ENCODE results near the gene CLEC7A.

The CLEC7A gene

GRCh38 chr12:10153271-10154144, 23.5 kb upstream of the CLEC7A start:
- H3K4me3 ChIP-seq (ENCODE audit: low read depth in 1 of 2, low read length in 2 of 2) = peak overlapping the region in 1 of 2 experiments; percentile 15; a peak in 2 of 4 replicates
- peaks cover 8% of the 10 kb centered on the region for H3K4me1 ChIP-seq (ENCODE audit: insufficient read depth, low read length)
- no peaks in the 10 kb centered on the region for H3K36me3 ChIP-seq (ENCODE audit: insufficient read depth, low read length)
- peak overlapping the region; percentile 50 for H3K4me2 ChIP-seq (ENCODE audit: insufficient read depth, low read length)
- H3K27ac ChIP-seq (ENCODE audit: low read length) = no peak overlapping the region
- peaks cover 11% of the 10 kb centered on the region for H3K27me3 ChIP-seq (ENCODE audit: insufficient read depth, low read length, poor library complexity)
- H3K79me2 ChIP-seq (ENCODE audit: insufficient read depth, low read length) = no peaks in the 10 kb centered on the region
- no peaks in the 10 kb centered on the region for H3K9me3 ChIP-seq (ENCODE audit: insufficient read depth, low read length, severe bottlenecking)
- ATAC-seq (ENCODE audit: insufficient read depth, low read depth) (peak; percentile 54; the same call in 1 of the 3 replicates), DNase-seq (peak; percentile 45)
- no peaks in the 10 kb centered on the region; the same call in 1 of the 2 replicates for H4K20me1 ChIP-seq (ENCODE audit: insufficient read depth, low read length)
- no peak overlapping the region for H3K9ac ChIP-seq (ENCODE audit: low read depth, low read length)
- TF ChIP-seq EZH2 (IDR thresholded peaks at IDR 0.05; ENCODE audit: borderline replicate concordance, low read depth, low read length, severe bottlenecking) (no peak), CTCF (IDR thresholded peaks at IDR 0.05; ENCODE audit: borderline replicate concordance, extremely low read depth, low read length, poor library complexity, severe bottlenecking) (peak; percentile 83)
- peak overlapping the region; percentile 12 for H2AFZ ChIP-seq (ENCODE audit: low read depth, low read length)

DNA sequence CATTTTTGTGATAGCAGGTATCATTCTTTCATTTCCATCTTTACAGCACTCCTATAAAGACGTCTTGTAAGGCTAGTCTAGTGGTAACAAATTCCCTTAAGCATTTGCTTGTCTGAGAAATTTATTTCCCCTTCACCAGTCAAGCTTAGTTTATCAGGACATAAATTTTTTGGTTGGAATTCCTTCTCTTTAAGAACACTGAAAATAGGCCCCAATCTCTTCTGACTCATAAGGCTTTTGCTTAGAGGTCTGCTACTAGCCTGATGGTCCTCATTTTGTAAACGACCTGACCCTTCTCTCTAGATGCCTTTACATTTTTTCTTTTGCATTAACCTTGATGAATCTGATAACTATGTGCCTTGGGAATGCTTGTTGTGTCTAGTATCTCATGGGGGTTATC, 21.6 kb upstream of the CLEC7A start:
- no peak overlapping the region for H3K4me3 ChIP-seq (ENCODE audit: low read depth in 1 of 2, low read length in 2 of 2)
- no peak overlapping the region for H3K9ac ChIP-seq (ENCODE audit: low read depth, low read length)
- no peak overlapping the region for H3K27ac ChIP-seq (ENCODE audit: low read length)
- TF ChIP-seq EZH2 (IDR thresholded peaks at IDR 0.05; ENCODE audit: borderline replicate concordance, low read depth, low read length, severe bottlenecking) = no peak
- no peak for TF ChIP-seq CTCF (IDR thresholded peaks at IDR 0.05; ENCODE audit: borderline replicate concordance, extremely low read depth, low read length, poor library complexity, severe bottlenecking)
- no peak overlapping the region for H3K4me2 ChIP-seq (ENCODE audit: insufficient read depth, low read length)
- no peak for DNase-seq
- peaks cover 8% of the 10 kb centered on the region for H3K4me1 ChIP-seq (ENCODE audit: insufficient read depth, low read length)
- peaks cover 8% of the 10 kb centered on the region for H3K27me3 ChIP-seq (ENCODE audit: insufficient read depth, low read length, poor library complexity)
- H4K20me1 ChIP-seq (ENCODE audit: insufficient read depth, low read length) = no peaks in the 10 kb centered on the region; the same call in 1 of the 2 replicates
- no peaks in the 10 kb centered on the region for H3K9me3 ChIP-seq (ENCODE audit: insufficient read depth, low read length, severe bottlenecking)
- no peak overlapping the region for H2AFZ ChIP-seq (ENCODE audit: low read depth, low read length)
- no peak for ATAC-seq (ENCODE audit: insufficient read depth, low read depth)
- H3K36me3 ChIP-seq (ENCODE audit: insufficient read depth, low read length) = no peaks in the 10 kb centered on the region
- H3K79me2 ChIP-seq (ENCODE audit: insufficient read depth, low read length) = no peaks in the 10 kb centered on the region

- no peak overlapping the region for H3K4me2 ChIP-seq (ENCODE audit: insufficient read depth, low read length)
- no peaks in the 10 kb centered on the region for H3K4me1 ChIP-seq (ENCODE audit: insufficient read depth, low read length)
- no peak for ATAC-seq (ENCODE audit: insufficient read depth, low read depth)
These were observed 17.9 kb upstream of the CLEC7A start for GRCh38 chr12:10147714-10148403.

More at GRCh38 chr12:10147714-10148403, 17.9 kb upstream of the CLEC7A start:
- H3K9ac ChIP-seq (ENCODE audit: low read depth, low read length) = no peak overlapping the region
- no peak overlapping the region for H3K4me3 ChIP-seq (ENCODE audit: low read depth in 1 of 2, low read length in 2 of 2)
- no peak overlapping the region for H3K27ac ChIP-seq (ENCODE audit: low read length)
- no peaks in the 10 kb centered on the region for H3K79me2 ChIP-seq (ENCODE audit: insufficient read depth, low read length)
- H3K27me3 ChIP-seq (ENCODE audit: insufficient read depth, low read length, poor library complexity) = peaks cover 14% of the 10 kb centered on the region
- DNase-seq = no peak
- H3K36me3 ChIP-seq (ENCODE audit: insufficient read depth, low read length) = no peaks in the 10 kb centered on the region
- H3K9me3 ChIP-seq (ENCODE audit: insufficient read depth, low read length, severe bottlenecking) = no peaks in the 10 kb centered on the region
- H4K20me1 ChIP-seq (ENCODE audit: insufficient read depth, low read length) = no peaks in the 10 kb centered on the region
- TF ChIP-seq EZH2 (IDR thresholded peaks at IDR 0.05; ENCODE audit: borderline replicate concordance, low read depth, low read length, severe bottlenecking) (no peak), CTCF (IDR thresholded peaks at IDR 0.05; ENCODE audit: borderline replicate concordance, extremely low read depth, low read length, poor library complexity, severe bottlenecking) (no peak)
- no peak overlapping the region for H2AFZ ChIP-seq (ENCODE audit: low read depth, low read length)
